IPS-18c (cell line): ENCODE measurements around the gene P4HA2.

ENCODE experiments used
- H3K4me3 ChIP-seq: 2 replicates; pipeline ENCODE4 v1.7.0; 2013; ENCODE audit warnings: low read depth, mild to moderate bottlenecking, low read length, moderate library complexity; ENCODE audit not compliant: insufficient read depth
- H3K9me3 ChIP-seq: one replicate; pipeline ENCODE4 v1.6.1; 2013; ENCODE audit warnings: mild to moderate bottlenecking, low read length, moderate library complexity; ENCODE audit not compliant: control insufficient read depth, insufficient read depth

Gene P4HA2

DNA sequence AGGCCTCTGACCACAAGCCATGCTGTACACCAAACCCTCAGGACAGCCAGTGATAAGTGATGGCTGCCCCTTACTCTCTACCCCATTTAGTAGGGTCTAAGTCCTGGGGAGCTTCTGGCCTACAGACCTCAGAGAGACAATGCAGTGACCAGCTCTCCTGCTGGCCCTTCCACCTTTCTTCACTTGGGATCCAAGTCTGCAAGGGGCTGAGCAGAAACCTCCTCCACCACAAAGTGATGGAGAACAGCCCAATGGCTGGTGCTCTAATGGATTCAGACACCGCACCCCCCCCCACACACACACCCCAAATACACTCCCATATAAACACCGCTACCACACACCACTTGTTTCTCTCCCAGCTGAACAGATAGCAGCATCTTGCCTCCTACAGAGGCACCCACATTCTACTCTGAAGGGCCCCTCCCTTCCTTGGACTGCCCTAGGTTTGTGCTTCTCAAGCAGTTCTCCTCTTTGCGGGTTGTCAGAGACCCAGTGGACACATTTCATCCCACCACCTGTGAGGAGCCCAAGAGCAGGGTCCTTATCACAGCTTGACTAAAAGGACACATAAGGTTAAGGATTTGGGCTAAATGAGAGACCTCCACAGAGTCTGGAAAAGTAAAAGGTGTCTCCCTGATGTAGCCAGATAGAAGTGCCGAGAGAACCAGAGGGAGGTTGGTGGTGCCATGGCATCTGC, 28.6 kb upstream of the P4HA2 start:
- H3K4me3 ChIP-seq = peak overlapping the region; percentile 63; the same call in 1 of the 2 replicates
- no peaks in the 10 kb centered on the region for H3K9me3 ChIP-seq

DNA sequence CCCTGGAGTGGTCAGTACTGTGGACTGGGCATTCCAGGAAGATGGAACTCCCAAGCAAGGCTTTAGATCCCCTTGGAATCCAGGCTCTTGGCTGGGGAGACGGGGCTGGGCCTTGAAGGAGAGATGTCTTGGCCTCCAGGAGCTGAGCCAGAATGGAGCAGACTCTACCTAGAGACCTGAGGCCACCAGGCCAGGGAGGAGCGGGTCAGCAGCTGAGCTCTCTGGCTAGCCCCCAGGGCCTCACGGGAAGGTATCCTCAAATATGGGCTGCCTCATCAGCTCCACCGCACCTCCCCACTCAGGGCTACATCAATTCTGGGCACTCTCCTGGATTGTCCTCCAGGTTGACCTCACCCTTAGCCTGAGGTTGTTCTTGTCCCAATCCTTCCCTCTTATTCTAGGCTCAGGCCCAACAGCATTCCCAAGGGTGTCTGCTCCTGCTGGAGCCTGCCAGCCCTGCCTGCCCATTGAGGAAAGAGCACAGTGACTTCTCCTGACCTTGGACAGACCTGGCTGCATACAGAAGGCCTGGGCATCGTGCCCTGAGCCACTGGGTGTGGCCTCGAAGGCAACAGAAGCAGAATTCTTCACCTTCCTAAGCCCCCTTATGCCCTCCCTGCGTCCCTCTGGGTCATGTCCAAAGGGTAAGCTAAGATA, 26.8 kb upstream of the P4HA2 start:
- no peak overlapping the region for H3K4me3 ChIP-seq
- H3K9me3 ChIP-seq = no peaks in the 10 kb centered on the region

GRCh38 chr5:132253452-132254320, 26.0 kb upstream of the P4HA2 start:
- H3K4me3 ChIP-seq = no peak overlapping the region
- no peaks in the 10 kb centered on the region for H3K9me3 ChIP-seq

- no peak overlapping the region for H3K4me3 ChIP-seq
- H3K9me3 ChIP-seq = no peaks in the 10 kb centered on the region
Measured at GRCh38 chr5:132253008-132253441, 25.4 kb upstream of the P4HA2 start.

GRCh38 chr5:132251220-132251725, 23.6 kb upstream of the P4HA2 start:
- H3K9me3 ChIP-seq = no peaks in the 10 kb centered on the region
- no peak overlapping the region for H3K4me3 ChIP-seq

GRCh38 chr5:132250547-132250946, 22.9 kb upstream of the P4HA2 start:
- no peak overlapping the region for H3K4me3 ChIP-seq
- no peaks in the 10 kb centered on the region for H3K9me3 ChIP-seq

GRCh38 chr5:132246806-132247205, 19.2 kb upstream of the P4HA2 start:
- Histone ChIP-seq H3K4me3 (no peak overlapping the region), H3K9me3 (no peaks in the 10 kb centered on the region)

DNA sequence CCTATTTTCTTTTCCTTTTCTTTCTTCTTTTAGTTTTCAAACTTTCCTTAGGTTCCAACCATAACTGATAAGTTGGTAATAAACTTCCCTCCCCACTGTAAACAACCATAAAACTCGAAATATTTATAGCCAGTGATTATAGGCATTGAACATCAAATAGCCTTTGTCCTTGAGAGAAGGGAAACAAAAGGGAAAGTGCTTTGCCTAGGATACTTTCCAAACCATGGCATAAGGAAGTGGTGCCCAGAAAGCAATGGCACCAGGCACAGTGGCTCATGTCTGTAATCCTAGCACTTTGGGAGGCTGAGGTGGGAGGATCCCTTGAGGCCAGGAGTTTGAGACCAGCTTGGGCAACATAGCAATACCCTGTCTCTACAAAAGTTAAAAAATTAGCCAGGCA, 17.9 kb upstream of the P4HA2 start:
- Histone ChIP-seq H3K4me3 (no peak overlapping the region), H3K9me3 (no peaks in the 10 kb centered on the region)

DNA sequence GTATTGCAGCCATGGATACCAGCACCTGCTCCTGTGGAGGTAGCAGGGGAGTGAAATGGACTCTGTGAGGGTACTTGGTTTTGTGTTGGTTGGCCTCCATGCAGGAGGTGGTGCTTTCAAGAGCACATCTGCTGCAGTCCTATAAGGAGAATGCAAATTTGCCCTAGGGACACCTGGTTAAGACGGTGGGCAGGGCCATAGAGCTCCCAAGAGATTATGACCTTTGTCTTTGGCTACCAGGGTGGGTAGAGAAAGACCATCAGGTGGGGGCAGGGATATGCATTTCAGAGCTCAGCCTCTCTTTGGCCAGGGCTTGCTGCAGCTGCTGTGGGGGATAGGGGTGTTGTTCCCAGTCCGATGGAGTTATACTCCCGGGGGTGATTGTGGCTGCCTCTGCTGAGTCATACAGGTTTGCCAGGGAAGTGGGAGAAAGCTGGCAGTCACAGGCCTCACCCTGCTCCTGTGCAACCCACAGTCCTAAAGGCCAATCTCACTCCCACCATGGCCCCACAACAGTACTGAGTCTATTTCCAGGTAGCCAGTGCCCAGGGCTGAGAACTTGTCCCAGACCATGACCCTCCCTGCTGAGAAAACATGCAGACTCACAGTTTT, 15.8 kb upstream of the P4HA2 start:
- Histone ChIP-seq H3K9me3 (peaks cover 5% of the 10 kb centered on the region), H3K4me3 (no peak overlapping the region)

GRCh38 chr5:132239776-132240175, 12.1 kb upstream of the P4HA2 start:
- Histone ChIP-seq H3K9me3 (peaks cover 5% of the 10 kb centered on the region), H3K4me3 (no peak overlapping the region)

GRCh38 chr5:132238901-132239500, 11.3 kb upstream of the P4HA2 start:
- peaks cover 5% of the 10 kb centered on the region for H3K9me3 ChIP-seq
- H3K4me3 ChIP-seq = no peak overlapping the region

- H3K9me3 ChIP-seq = peaks cover 5% of the 10 kb centered on the region
- no peak overlapping the region for H3K4me3 ChIP-seq
Measured at GRCh38 chr5:132238169-132238744, 10.6 kb upstream of the P4HA2 start.

GRCh38 chr5:132237670-132238069, 10.0 kb upstream of the P4HA2 start:
- H3K4me3 ChIP-seq = no peak overlapping the region
- H3K9me3 ChIP-seq = peaks cover 5% of the 10 kb centered on the region

DNA sequence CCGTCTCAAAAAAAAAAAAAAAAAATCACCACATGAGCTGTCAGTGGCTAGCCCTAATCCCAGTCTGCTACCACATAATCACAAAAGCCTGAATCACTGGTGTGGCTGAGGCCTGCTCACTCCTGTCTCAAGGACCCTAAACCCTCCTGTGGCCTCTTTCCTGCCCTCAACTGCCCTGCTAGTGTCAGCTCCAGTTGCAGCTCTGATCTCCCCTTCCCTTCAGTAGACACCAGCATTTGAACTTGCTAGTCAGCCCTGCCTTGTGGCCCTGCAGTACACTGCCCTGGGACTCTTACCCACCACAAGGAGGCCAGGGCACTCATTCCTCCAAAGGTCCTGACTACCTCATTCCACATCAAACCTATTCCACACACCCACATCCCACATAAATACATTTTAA, 9.5 kb upstream of the P4HA2 start:
- Histone ChIP-seq H3K9me3 (peaks cover 5% of the 10 kb centered on the region), H3K4me3 (no peak overlapping the region)

- no peak overlapping the region for H3K4me3 ChIP-seq
- peaks cover 5% of the 10 kb centered on the region for H3K9me3 ChIP-seq
Measured at GRCh38 chr5:132235340-132235739, 7.7 kb upstream of the P4HA2 start.

DNA sequence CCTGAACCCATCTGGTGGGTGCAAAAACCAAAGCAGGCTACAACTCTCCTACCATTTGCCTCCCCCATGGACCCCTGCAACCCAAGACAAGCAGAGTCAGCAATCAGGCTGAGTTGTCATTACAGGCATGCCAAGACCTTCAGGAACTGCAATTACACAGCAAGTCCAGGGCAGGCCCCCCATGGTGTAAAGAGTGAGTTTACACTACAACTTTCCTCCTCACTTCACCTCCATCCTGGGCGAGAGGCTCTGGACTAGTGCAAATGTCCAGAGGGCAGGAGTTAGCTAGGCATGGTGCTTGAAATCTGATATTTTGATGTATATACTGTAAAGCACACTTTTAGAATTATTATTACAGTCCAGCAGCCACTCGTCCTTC, 7.0 kb upstream of the P4HA2 start:
- H3K9me3 ChIP-seq = peaks cover 2% of the 10 kb centered on the region
- H3K4me3 ChIP-seq = no peak overlapping the region
